OCI-LY3 (cell line): ENCODE measurements around the gene LAPTM5.

ENCODE experiments used
- EZH2phosphoT487 ChIP-seq: fragments of 200-600 bp; shearing (Covaris generic); IDR thresholded peaks from 2 replicates; pipeline ENCODE4 v1.6.1; 2018; ENCODE audit warnings: antibody characterized with exemption, mixed run types, low read depth
- TF ChIP-seq, protein P1 (sequence below): fragments of 200-600, 300-600 bp; sonication (generic); IDR thresholded peaks from 2 replicates; pipeline ENCODE4 v1.5.1; 2014; ENCODE audit warnings: antibody characterized with exemption, low read length, low read depth

DNA sequence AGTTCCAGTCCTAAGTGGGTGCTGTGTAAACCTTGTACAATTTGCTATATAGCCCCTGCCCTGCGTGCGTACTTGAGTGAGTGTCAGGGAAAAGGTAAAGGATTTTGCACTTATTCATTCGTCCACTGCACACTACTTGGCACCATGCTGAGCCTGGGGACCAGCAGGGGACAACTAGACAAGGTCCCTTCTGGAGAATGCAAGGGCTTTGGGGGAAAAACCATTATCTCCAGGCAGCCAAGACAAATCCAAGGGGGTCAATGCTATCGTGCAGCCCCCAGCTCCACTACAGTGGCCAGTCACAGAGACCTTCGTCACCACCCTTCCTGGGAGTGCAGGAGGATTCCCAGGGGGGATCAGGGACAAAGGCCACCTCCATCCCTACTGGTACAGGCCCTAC lies 73.9 kb downstream of the LAPTM5 start:
- TF ChIP-seq, protein P1, sequence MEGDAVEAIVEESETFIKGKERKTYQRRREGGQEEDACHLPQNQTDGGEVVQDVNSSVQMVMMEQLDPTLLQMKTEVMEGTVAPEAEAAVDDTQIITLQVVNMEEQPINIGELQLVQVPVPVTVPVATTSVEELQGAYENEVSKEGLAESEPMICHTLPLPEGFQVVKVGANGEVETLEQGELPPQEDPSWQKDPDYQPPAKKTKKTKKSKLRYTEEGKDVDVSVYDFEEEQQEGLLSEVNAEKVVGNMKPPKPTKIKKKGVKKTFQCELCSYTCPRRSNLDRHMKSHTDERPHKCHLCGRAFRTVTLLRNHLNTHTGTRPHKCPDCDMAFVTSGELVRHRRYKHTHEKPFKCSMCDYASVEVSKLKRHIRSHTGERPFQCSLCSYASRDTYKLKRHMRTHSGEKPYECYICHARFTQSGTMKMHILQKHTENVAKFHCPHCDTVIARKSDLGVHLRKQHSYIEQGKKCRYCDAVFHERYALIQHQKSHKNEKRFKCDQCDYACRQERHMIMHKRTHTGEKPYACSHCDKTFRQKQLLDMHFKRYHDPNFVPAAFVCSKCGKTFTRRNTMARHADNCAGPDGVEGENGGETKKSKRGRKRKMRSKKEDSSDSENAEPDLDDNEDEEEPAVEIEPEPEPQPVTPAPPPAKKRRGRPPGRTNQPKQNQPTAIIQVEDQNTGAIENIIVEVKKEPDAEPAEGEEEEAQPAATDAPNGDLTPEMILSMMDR = no peak
- TF ChIP-seq EZH2phosphoT487 = no peak
